Pancreas (tissue), 10 donors: ENCODE results near the gene TMC7. TPM values are rescaled to one million over a fixed set of nuclear protein-coding genes. Genes with fewer than 3 reads are reported as not detected.
A peak's percentile ranks its signal among the peaks of the same experiment; 100 is the strongest.

Source experiments
- ATAC-seq, 4 donors: fragments of 200-7000 bp; cut with Tn5 transposase; one replicate each; pipeline versions ENCODE4 v1.8.0 to v1.9.1; 2020; ENCODE audit warnings: mild to moderate bottlenecking in 4 of 4, moderate library complexity in 4 of 4
- DNase-seq, 6 donors: peaks; one replicate each; pipeline ENCODE4 v3.0.0-alpha.2; 2020
- FAIRE-seq: peaks from 2 replicates; lab custom pipeline; 2012; peaks lifted over from hg19 to GRCh38; lab: Jason Lieb, UNC
- H3K27ac ChIP-seq, 4 donors: fragments of 200-600 bp; sonication (generic); 1 replicate in 3 of 4; 2 replicates in 1 of 4; pipeline versions ENCODE4 v1.5.0 to v1.8.0; 2020
- H3K27me3 ChIP-seq, 4 donors: fragments of 200-600 bp; one replicate each; pipeline ENCODE4 v1.8.0; 2021
- H3K36me3 ChIP-seq, 3 donors: fragments of 200-600 bp; sonication (generic) in 1 of 3; one replicate each; pipeline versions ENCODE4 v1.5.0 to v1.8.0; 2020 to 2021
- H3K4me1 ChIP-seq, 3 donors: fragments of 200-600 bp; one replicate each; pipeline ENCODE4 v1.8.0; 2021
- H3K4me3 ChIP-seq, 4 donors: fragments of 200-600 bp; sonication (generic) in 2 of 4; one replicate each; pipeline versions ENCODE4 v1.5.0 to v1.8.0; 2020 to 2021
- H3K9me3 ChIP-seq, 4 donors: fragments of 200-600 bp; one replicate each; pipeline ENCODE4 v1.8.0; 2021
- CTCF ChIP-seq, 4 donors: fragments of 200-600 bp; sonication (generic) in 3 of 4; IDR thresholded peaks; one replicate each; pipeline versions ENCODE4 v1.5.0 to v1.8.0; 2021; ENCODE audit warnings: antibody characterized with exemption in 4 of 4
- WGBS, 2 donors: extraction: QIAGEN DNeasy Blood & Tissue Kit; methylation state at CpG; one replicate each; pipeline ENCODE4 v1.1.7; 2013; 5-methylcytosine and 5-hydroxymethylcytosine counted together
- intact Hi-C, 3 donors: fragments of 100-400 bp; cut with DNase I; formaldehyde crosslinking; loops; one replicate each; pipeline versions ENCODE4 v1.11.1 to v1.14.2; 2022
- polyA plus RNA-seq, 2 donors: library from polyadenylated mRNA; stranded (reverse); fragments of 200-250 nt; gene quantifications; one replicate each; pipeline ENCODE4 v1.2.3, GENCODE V29; 2013
- total RNA-seq, 6 donors: library from RNA; stranded (reverse); fragmentation: NEBNext Ultra II Directional in 4 of 6; extraction: Animal tissue kit (Norgen Biotek cat#: 25700) in 4 of 6; gene quantifications; one replicate each; pipeline versions ENCODE4 v1.2.1 to v1.2.4, GENCODE V29; 2021 to 2023
- donor health status: healthy with polysubstance abuse.
- donor health status: DM: no; HTN: no; CAD: no; lungs with moderate emphysema.
- donor health status: DM: no; HTN: no; CAD: no.
- donor health status: control.
- donor health status: control.
- donor health status: Bipolar disorder and iron deficiency.
- donor health status: DM: yes; HTN: yes; CAD: no.
- donor health status: DM: no; HTN: no; CAD: no.
- donor health status: DM: no; HTN: no; CAD: no.
- donor health status: DM: yes; HTN: yes; CAD: no.

The TMC7 gene
- total and polyA plus RNA-seq, 8 donors = 0.20 to 1.1 (median 0.44) TPM

- Histone ChIP-seq H3K9me3 (no peaks in the 10 kb centered on the region), H3K4me3 (no peak overlapping the region), H3K27me3 (no peaks in the 10 kb centered on the region), H3K36me3 (peaks cover 0 to 21% (median 0%) of the 10 kb centered on the region in 3 donors), H3K27ac (no peak overlapping the region), H3K4me1 (peaks cover 8 to 10% (median 8%) of the 10 kb centered on the region in 3 donors)
- ATAC-seq = peak in 1 of 4 donors; percentile 9
- intact Hi-C loops = loop anchor here in 1 of 3 donors (5.0 kb wide), 1 partner anchor 90 kb away; the partner anchor contains the start of gene TMC7
- no peak for FAIRE-seq
- peak in 4 of 6 donors; percentile 27 to 70 (median 62) for DNase-seq
- TF ChIP-seq CTCF (IDR thresholded peaks at IDR 0.05) = peak; percentile 36 to 61 (median 57)
- WGBS, 2 donors = 77 to 82% methylated on average over 21 of the region's 21 CpGs
Observed at GRCh38 chr16:19071811-19072777, 88.4 kb downstream of the TMC7 start.

- no peak for FAIRE-seq
- peaks cover 8 to 10% (median 8%) of the 10 kb centered on the region in 3 donors for H3K4me1 ChIP-seq
- no peak for DNase-seq
- no peak for ATAC-seq
- H3K27ac ChIP-seq = no peak overlapping the region
- H3K36me3 ChIP-seq = peaks cover 0 to 31% (median 0%) of the 10 kb centered on the region in 3 donors
- TF ChIP-seq CTCF (IDR thresholded peaks at IDR 0.05) = no peak
- H3K27me3 ChIP-seq = no peaks in the 10 kb centered on the region
- WGBS, 2 donors = 94% methylated on average over 3 of the region's 3 CpGs
- H3K4me3 ChIP-seq = no peak overlapping the region
- no peaks in the 10 kb centered on the region for H3K9me3 ChIP-seq
- intact Hi-C loops = loop anchor here in 1 of 3 donors (5.0 kb wide), 1 partner anchor 91 kb away; the partner anchor contains the start of gene TMC7
Observed at GRCh38 chr16:19073344-19073743, 89.6 kb downstream of the TMC7 start.

GRCh38 chr16:19073863-19074262 lies 90.1 kb downstream of the TMC7 start:
- no peak for TF ChIP-seq CTCF (IDR thresholded peaks at IDR 0.05)
- Histone ChIP-seq H3K9me3 (no peaks in the 10 kb centered on the region), H3K27me3 (no peaks in the 10 kb centered on the region), H3K27ac (no peak overlapping the region), H3K36me3 (peaks cover 0 to 35% (median 4%) of the 10 kb centered on the region in 3 donors), H3K4me1 (peaks cover 3 to 6% (median 3%) of the 10 kb centered on the region in 3 donors), H3K4me3 (no peak overlapping the region)
- no peak for FAIRE-seq
- 68 to 84% methylated on average over 7 of the region's 7 CpGs for WGBS, 2 donors
- no peak for DNase-seq
- intact Hi-C loops = loop anchor here in 1 of 3 donors (5.0 kb wide), 1 partner anchor 92 kb away; the partner anchor contains the start of gene TMC7
- no peak for ATAC-seq

- intact Hi-C loops = no loop called here
- no peak overlapping the region for H3K27ac ChIP-seq
- H3K36me3 ChIP-seq = peaks cover 0 to 39% (median 4%) of the 10 kb centered on the region in 3 donors
- no peaks in the 10 kb centered on the region for H3K4me1 ChIP-seq
- ATAC-seq (no peak), DNase-seq (no peak), FAIRE-seq (no peak)
- TF ChIP-seq CTCF (IDR thresholded peaks at IDR 0.05) = no peak
- no peaks in the 10 kb centered on the region for H3K9me3 ChIP-seq
- no peaks in the 10 kb centered on the region for H3K27me3 ChIP-seq
- no peak overlapping the region for H3K4me3 ChIP-seq
- WGBS, 2 donors = 92 to 95% methylated on average over 12 of the region's 12 CpGs
Observed at GRCh38 chr16:19075511-19075910, 91.8 kb downstream of the TMC7 start.
